ENCODE data around the gene DPCD. TPM values are rescaled to one million over a fixed set of nuclear protein-coding genes. Genes with fewer than 3 reads are reported as not detected.

The DPCD gene
- total RNA-seq, 2 experiments from 2014 or later = 4.0 to 5.5 TPM

DNA sequence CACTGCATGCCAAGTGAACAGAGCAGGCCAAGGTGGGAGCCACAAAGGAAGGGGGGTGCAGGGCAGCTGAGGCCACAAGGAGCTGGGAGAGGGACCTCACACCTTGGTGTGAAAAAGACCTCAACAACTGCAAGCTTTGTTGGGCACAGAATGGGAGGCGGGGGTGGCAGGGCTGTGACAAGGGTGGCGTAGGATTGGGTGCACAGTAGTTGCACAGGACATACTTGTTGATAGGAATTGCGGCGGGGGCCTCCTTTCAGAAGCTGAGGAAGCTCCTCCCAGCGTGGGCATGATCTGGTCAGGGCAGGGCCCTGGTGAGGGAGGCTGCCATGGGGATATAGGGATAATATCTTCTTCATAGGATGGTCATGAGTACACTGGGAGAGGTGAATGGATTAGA, 25.9 kb upstream of the DPCD start:
- H3K4me3 Mint-ChIP-seq = no peak overlapping the region
- H3K36me3 Mint-ChIP-seq = no peaks in the 10 kb centered on the region
- no peak overlapping the region for H3K27ac Mint-ChIP-seq
- peaks cover 20% of the 10 kb centered on the region for H3K4me1 Mint-ChIP-seq
- no peaks in the 10 kb centered on the region for H3K9me3 Mint-ChIP-seq
- no peak for DNase-seq
- POLR2A ChIA-PET = no interaction called here
- no peak for ATAC-seq (ENCODE audit: low read depth)
- H3K27me3 Mint-ChIP-seq = peaks cover 30% of the 10 kb centered on the region

DNA sequence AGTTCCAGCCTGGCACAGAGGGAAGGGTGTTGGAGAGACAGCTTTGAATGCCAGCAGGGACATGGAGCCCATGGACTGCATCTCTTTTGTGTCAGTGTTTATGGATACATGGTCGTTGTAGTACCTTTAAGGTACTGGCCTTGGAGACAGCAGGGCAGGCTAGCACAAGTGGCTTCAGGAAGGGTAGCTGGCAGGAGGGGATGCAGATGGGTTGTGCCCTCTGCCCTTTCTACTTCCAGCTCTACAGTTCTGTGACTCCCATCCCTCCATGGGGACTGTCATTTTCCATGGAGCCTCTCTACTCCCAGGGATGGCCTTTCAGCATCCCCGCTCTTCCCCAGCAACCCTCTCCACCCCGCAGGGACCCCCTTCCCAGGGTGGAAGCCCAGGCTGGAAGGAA, 25.1 kb upstream of the DPCD start:
- Mint-ChIP-seq H3K9me3 (no peaks in the 10 kb centered on the region), H3K36me3 (no peaks in the 10 kb centered on the region), H3K27ac (no peak overlapping the region), H3K4me3 (no peak overlapping the region), H3K27me3 (peaks cover 38% of the 10 kb centered on the region), H3K4me1 (peaks cover 14% of the 10 kb centered on the region)
- no peak for DNase-seq
- POLR2A ChIA-PET = no interaction called here
- no peak for ATAC-seq (ENCODE audit: low read depth)

DNA sequence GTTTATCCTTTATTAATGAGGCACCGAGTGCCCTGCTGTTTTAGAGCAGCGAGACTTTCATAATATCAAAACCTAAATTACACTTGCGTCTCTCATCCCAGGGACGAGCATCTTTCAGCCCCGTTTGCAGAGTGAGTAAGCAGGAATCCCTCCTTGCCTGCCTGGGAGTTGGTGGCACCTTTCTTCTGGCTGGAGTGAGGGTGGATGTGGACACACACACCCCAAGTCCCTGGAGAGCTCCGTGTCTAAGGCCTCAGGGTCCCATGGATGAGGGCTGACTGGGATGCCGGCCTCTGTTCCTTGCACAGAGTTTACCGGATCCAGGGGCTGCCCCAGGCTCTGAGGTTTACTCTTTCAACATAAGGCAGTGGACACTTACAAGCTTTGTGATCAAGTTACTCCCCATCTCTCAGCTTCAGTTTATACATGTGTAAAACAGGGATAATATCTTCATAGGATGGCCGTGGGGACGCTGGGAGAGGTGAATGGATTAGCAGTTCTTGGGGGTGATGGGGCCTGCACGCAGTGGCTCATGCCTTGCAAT, 24.6 kb upstream of the DPCD start:
- Mint-ChIP-seq H3K4me1 (peaks cover 9% of the 10 kb centered on the region), H3K9me3 (no peaks in the 10 kb centered on the region), H3K27me3 (peaks cover 43% of the 10 kb centered on the region), H3K4me3 (no peak overlapping the region), H3K36me3 (no peaks in the 10 kb centered on the region), H3K27ac (no peak overlapping the region)
- ATAC-seq (ENCODE audit: low read depth) (no peak), DNase-seq (no peak)
- POLR2A ChIA-PET = no interaction called here

DNA sequence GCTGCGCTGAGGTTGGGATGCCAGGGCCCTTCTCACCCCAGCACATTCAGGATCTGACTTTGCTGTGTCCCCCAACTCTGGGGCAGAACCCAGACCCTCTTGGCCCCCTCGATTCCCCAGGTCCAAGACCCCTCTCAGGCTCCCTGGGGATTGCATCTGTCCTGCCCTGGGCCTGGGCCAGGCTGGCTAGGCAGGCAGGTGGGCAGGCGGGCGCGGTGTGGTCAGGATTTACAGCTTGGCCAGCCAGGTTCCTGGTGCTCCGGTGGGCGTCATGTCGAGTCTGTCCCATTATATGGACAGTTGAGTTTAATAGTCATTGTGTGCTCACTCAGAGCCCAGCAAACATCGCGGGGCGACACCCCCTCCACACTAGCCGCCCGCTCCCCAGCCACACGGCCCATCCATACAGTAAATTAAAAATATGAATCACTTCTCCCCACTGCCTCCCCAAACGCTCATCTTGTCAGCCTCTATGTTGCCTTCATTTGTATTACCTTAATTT, 23.6 kb upstream of the DPCD start:
- H3K9me3 Mint-ChIP-seq = no peaks in the 10 kb centered on the region
- H3K27me3 Mint-ChIP-seq = peaks cover 53% of the 10 kb centered on the region
- DNase-seq = no peak
- peaks cover 4% of the 10 kb centered on the region for H3K4me1 Mint-ChIP-seq
- H3K4me3 Mint-ChIP-seq = no peak overlapping the region
- ATAC-seq (ENCODE audit: low read depth) = no peak
- H3K27ac Mint-ChIP-seq = no peak overlapping the region
- no peaks in the 10 kb centered on the region for H3K36me3 Mint-ChIP-seq
- POLR2A ChIA-PET = no interaction called here

DNA sequence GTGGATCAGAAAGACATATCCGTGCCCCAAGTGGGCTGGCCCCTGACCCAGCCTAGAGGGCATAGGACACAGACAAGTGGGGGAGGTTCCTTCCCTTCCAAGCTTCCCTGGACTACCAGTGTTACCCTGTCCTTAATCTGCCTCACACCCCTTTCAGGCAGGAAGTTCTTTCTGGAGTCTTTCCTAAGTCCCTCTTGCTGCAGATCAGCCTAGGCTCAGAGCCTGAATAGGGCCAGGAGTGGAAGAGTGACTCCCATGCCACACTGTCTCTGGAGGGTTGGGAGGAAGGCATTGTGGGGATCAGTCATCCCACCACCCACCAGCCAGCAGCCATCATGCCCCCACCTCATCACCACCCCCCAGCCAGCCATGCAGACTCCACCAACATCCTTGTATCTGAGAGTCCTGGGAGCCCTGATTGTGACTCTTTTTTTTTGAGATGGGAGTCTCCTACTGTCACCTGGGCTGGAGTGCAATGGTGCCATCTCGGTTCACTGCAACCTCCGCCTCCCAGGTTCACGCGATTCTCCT, 22.7 kb upstream of the DPCD start:
- H3K27ac Mint-ChIP-seq = no peak overlapping the region
- ATAC-seq (ENCODE audit: low read depth) = no peak
- H3K4me3 Mint-ChIP-seq = no peak overlapping the region
- H3K9me3 Mint-ChIP-seq = no peaks in the 10 kb centered on the region
- H3K27me3 Mint-ChIP-seq = peaks cover 57% of the 10 kb centered on the region
- H3K4me1 Mint-ChIP-seq = peaks cover 6% of the 10 kb centered on the region
- POLR2A ChIA-PET = no interaction called here
- DNase-seq = no peak
- H3K36me3 Mint-ChIP-seq = no peaks in the 10 kb centered on the region

DNA sequence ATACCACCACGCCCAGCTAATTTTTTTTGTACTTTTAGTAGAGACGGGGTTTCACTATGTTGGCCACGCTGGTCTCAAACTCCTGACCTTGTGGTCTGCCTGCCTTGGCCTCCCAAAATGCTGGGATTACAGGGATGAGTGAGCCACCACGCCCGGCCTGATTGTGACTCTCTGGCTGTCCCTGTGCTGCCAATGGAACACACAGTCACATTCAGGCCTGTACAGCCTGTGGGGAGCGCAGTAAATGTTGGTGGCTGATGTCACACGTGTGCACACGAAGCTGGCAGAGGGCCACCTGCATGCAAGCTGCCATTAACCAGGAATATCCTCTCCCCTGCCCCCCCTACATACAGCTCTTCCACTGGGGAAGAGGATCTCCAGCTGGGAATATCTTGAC, 22.2 kb upstream of the DPCD start:
- POLR2A ChIA-PET = no interaction called here

DNA sequence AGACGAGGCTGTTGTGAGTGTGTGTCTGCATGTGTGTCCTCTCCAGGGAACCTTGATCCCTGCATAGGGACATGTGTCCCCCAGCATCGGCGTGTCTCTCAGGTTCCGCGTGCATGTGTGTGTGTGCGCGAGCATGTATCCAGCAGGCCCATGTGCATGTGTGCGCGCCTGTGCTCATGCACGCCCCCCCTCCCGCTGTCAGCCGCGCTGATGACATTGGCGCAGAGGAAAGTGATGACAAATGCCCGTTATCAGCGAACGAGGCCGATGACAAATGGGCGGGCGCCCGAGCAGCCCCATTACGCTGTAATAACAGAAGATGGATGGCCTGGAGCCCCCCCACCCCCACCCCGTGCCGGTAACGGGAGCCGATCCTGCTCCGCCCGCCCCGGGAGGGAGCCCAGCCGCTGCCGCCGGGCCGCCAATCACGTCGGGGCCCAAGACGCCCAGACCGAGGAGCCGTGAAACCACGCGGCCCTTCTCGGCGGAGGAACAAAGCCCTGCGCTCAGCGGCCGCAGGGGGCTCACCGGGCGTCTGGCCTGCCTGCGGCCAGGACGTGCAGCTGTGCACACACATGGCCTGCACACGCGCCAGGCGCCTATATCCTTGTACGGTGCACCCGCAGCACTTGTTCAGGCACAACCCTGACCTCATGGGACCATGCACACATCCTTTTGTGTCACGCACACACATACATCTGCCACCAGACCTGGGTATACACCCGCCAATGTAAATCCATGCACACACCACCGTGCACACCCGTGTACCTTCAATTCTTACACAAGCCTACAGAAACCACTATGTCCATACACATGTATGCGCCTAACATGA, 21.6 kb upstream of the DPCD start:
- Mint-ChIP-seq H3K27ac (no peak overlapping the region), H3K4me3 (no peak overlapping the region), H3K9me3 (no peaks in the 10 kb centered on the region), H3K36me3 (no peaks in the 10 kb centered on the region), H3K27me3 (peaks cover 57% of the 10 kb centered on the region), H3K4me1 (peaks cover 10% of the 10 kb centered on the region)
- POLR2A ChIA-PET = no interaction called here
- no peak for DNase-seq
- no peak for ATAC-seq (ENCODE audit: low read depth)

More for the DNA sequence above, 22.2 kb upstream of the DPCD start:
- DNase-seq (no peak), ATAC-seq (ENCODE audit: low read depth) (no peak)
- Mint-ChIP-seq H3K27me3 (peaks cover 57% of the 10 kb centered on the region), H3K4me1 (peaks cover 9% of the 10 kb centered on the region), H3K36me3 (no peaks in the 10 kb centered on the region), H3K9me3 (no peaks in the 10 kb centered on the region), H3K27ac (no peak overlapping the region), H3K4me3 (no peak overlapping the region)

DNA sequence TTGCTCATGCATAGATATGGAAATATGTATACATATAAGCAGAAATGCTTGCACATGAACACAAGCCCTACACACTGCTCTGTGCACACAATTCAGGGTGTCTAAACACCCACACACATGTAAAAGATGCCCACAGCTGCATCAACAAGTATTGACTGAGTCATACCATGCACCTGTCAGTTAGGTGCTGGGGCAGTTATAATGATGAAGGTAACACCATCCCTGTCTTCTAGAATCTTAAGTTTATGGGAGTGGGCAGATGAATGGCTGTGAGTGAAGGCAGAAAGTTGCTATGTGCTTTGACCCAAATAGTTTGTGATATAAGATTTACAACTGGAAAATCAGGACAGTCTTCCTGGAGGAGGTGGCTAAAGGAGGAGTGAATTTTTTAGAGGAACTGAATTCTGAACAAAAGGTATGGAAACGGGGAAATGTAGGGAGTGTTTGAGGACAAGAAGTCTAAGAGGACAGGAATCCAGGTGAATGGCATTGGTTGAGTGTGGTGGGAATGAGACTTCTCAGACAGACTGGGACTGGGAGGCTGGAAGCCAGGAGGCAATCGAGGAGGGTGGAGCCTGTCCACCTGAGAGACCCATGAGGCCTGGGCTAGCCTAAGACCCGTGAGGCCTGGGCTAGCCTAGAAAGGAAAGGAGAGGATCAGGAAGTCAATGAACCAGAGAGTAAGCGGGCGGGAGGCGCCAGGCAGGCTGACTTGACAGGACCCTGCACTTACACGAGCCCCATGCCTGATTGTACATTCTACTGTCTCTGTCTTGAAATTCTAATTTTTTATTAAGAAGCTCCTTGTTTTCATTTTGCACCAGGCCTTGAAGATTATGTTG, 20.7 kb upstream of the DPCD start:
- H3K27ac Mint-ChIP-seq = no peak overlapping the region
- H3K36me3 Mint-ChIP-seq = no peaks in the 10 kb centered on the region
- POLR2A ChIA-PET = no interaction called here
- no peaks in the 10 kb centered on the region for H3K9me3 Mint-ChIP-seq
- DNase-seq (no peak), ATAC-seq (ENCODE audit: low read depth) (no peak)
- H3K27me3 Mint-ChIP-seq = peaks cover 57% of the 10 kb centered on the region
- H3K4me3 Mint-ChIP-seq = no peak overlapping the region
- H3K4me1 Mint-ChIP-seq = peaks cover 10% of the 10 kb centered on the region

DNA sequence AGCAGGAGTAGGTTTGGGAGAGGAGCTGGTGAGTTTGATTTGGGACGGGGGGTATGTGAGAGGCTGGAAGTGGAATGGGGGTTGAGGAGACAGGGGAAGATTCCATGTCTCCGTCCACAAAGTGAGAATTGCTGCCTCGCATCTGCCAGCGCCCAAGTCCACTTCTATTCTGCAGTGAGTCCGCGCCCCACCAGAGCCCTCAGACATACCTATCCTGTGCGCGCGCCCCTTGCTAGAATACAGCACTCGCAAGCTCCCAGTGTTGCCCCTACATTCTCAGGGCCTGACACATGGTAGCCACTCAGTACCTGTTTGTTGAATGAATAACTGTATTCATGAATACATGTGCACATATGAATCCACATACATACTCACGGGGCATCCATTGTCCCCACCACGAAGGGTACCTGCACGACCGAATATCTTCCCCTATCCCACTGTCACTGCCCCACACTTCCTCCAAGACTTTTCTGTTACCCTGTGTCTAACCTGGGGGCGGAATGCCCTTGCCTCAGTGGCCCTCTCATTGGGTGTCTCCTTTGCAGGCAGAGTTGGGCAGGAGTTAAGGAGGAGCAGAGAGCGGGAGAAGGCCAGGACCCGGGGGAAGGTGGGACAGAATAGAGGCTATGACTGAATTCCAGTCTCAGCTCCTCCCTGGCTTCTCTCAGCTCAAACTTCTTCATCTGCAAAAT, 19.9 kb upstream of the DPCD start:
- Mint-ChIP-seq H3K36me3 (no peaks in the 10 kb centered on the region), H3K27me3 (peaks cover 57% of the 10 kb centered on the region), H3K4me1 (peaks cover 10% of the 10 kb centered on the region), H3K27ac (no peak overlapping the region), H3K4me3 (peak overlapping the region; percentile 6), H3K9me3 (no peaks in the 10 kb centered on the region)
- DNase-seq (no peak), ATAC-seq (ENCODE audit: low read depth) (no peak)
- POLR2A ChIA-PET = no interaction called here

DNA sequence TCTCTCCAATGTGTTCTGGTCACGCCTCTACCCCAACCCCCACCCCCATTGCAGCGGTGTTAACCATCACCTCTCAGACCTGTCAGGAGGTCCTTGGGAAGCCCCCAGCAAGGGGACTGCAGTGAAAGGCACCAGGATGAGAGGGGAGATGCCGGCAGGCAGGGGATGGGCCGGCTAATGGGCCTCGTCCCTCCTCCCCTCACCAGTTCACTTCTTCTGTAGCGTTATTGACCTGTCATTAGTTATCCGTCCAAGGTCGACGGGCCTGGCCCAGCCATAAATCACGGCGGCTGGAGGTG, 18.8 kb upstream of the DPCD start:
- Mint-ChIP-seq H3K9me3 (no peaks in the 10 kb centered on the region), H3K27ac (no peak overlapping the region), H3K4me3 (peak overlapping the region; percentile 78), H3K36me3 (no peaks in the 10 kb centered on the region), H3K27me3 (peaks cover 51% of the 10 kb centered on the region), H3K4me1 (peaks cover 10% of the 10 kb centered on the region)
- no peak for DNase-seq
- ATAC-seq (ENCODE audit: low read depth) = no peak
- POLR2A ChIA-PET = interaction anchor here (1.4 kb wide), 1 partner anchor 10 kb away, joined by 4 read pairs; no protein-coding TSS in a partner anchor

DNA sequence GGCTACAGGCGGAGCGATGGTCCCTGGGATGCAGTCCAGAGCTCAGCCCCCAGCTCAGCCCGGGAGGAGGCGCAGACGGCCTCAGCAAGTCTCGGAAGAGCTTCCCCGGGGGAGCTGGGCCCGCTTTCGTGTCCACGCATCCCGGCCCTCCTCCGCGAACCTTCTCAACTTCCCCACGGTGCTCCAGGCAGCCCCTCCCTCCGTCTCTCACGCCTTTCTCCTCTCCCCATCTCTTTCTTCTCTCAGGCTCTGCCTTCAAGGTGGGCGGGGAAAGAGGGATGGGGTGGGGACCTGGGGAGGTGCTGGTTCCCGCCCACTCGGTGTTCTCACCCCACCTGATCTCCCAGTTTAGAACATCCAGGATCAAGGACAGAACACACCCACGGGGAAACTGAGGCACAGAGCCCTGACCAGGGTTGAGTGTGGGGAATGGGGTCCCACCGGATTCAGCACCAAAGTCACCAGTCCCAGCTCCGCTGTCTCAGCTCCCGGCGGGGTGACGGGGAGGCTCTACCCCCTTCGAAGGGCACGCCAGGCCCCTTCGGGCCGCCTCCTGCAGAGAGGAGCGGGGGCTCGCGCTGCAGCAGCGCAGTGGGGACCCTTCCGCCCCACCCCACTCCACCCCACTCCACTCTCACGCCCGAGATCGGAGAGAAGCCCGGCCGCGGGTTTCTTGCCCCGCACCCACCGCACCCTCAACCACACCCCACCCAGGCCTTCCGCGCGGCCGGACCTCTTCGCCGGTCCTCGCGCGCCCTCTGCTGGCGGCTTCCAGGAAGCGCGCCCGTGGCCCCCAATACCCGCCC, 18.3 kb upstream of the DPCD start:
- peaks cover 10% of the 10 kb centered on the region for H3K4me1 Mint-ChIP-seq
- no peak overlapping the region for H3K27ac Mint-ChIP-seq
- H3K9me3 Mint-ChIP-seq = no peaks in the 10 kb centered on the region
- H3K27me3 Mint-ChIP-seq = peaks cover 47% of the 10 kb centered on the region
- H3K4me3 Mint-ChIP-seq = peak overlapping the region; percentile 78
- POLR2A ChIA-PET = interaction anchor here (1.4 kb wide), 1 partner anchor 11 kb away, joined by 4 read pairs; no protein-coding TSS in a partner anchor
- DNase-seq = peak; percentile 92
- H3K36me3 Mint-ChIP-seq = no peaks in the 10 kb centered on the region
- peak; percentile 74 for ATAC-seq (ENCODE audit: low read depth)

DNA sequence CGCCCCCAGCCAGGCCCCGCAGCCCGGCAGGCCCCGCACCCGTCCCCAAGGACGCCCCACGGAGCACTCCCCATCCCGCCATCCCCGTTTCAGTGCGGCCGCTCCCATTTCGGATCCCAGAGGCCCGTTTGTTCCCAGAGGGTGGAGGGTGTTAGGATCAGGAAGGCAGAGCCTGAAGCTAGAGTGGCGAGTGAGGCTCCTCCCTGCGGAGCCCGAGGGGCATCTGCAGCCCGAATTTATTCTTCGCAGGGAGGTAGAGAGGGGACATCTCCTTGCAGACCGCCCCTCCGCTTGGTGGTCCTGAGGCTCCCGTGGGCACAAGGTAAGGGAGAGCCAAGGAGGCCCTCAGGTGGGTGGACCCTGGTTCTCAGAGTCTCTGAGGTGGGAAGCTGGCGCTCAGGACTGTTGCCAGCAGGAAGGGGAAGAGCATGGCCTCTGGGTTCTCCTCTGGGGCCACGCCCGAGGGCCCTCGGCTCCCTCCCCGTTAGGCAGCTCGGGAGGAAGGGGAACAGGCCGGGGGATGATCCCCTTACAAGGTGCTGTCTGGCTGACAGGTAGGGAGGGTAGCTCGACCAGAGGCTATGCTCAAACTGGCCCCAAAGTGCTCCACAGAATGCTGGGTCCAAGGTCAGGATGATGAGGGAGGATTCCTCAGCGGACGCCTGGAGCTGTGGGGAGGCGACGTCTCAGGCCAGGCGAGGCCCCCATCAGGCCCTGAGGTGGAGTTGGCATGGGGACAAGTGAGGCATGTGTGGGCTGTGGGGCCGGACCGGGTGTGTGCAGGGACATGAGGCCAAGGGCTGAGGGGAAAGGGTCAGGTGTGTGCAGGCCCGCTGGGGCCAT, 17.5 kb upstream of the DPCD start:
- Mint-ChIP-seq H3K27me3 (peaks cover 39% of the 10 kb centered on the region), H3K36me3 (no peaks in the 10 kb centered on the region), H3K27ac (no peak overlapping the region), H3K4me1 (peaks cover 10% of the 10 kb centered on the region), H3K4me3 (peak overlapping the region; percentile 78), H3K9me3 (no peaks in the 10 kb centered on the region)
- DNase-seq = peak; percentile 40
- peak; percentile 34 for ATAC-seq (ENCODE audit: low read depth)
- POLR2A ChIA-PET = interaction anchor here (0.5 to 1.5 kb wide), 3 partner anchors 12 to 284 kb away, joined by 3 to 4 read pairs (median 3); no protein-coding TSS in a partner anchor

All from activated naive CD8-positive, alpha-beta T cell treated with anti-CD3 and anti-CD28 coated beads, Interleukin-2, amount 10 ng/mL, durations not matched to agents 7 days and 5 days (primary cell).